ENCODE results near the gene RNF26.

Gene RNF26

GRCh38 chr11:119300198-119300964 is 33.9 kb upstream of the RNF26 start:
- no peaks in the 10 kb centered on the region for H3F3A ChIP-seq (ENCODE audit: insufficient read depth, low read length)
- no peaks in the 10 kb centered on the region for H3K9me3 ChIP-seq (ENCODE audit: low read length)
- H4K20me1 ChIP-seq (ENCODE audit: insufficient read depth, low read length): no peaks in the 10 kb centered on the region
- no peaks in the 10 kb centered on the region for H3K4me1 ChIP-seq (ENCODE audit: insufficient read depth, low read length, severe bottlenecking)
- no peak overlapping the region for H3K4me3 ChIP-seq (ENCODE audit: low read depth, low read length, poor library complexity, severe bottlenecking)
- no peak overlapping the region for H3K27ac ChIP-seq (ENCODE audit: low read depth, low read length, poor library complexity, severe bottlenecking)
- TF ChIP-seq EZH2 (IDR thresholded peaks at IDR 0.05; ENCODE audit: borderline replicate concordance, low read length): no peak
- no peak for TF ChIP-seq CTCF (IDR thresholded peaks at IDR 0.05; ENCODE audit: low read length)
- peaks cover 79% of the 10 kb centered on the region for H3K36me3 ChIP-seq (ENCODE audit: insufficient read depth, low read length)
- no peak overlapping the region for H2AFZ ChIP-seq (ENCODE audit: low read length)
- H3K4me2 ChIP-seq (ENCODE audit: low read length): no peak overlapping the region
- no peaks in the 10 kb centered on the region for H3K9me2 ChIP-seq (ENCODE audit: low read depth, low read length)
- no peak overlapping the region for H3K9ac ChIP-seq (ENCODE audit: low read length)
- no peaks in the 10 kb centered on the region for H3K27me3 ChIP-seq (ENCODE audit: insufficient read depth, low read length)
- no peaks in the 10 kb centered on the region for H3K79me2 ChIP-seq (ENCODE audit: insufficient read depth, low read length)

- Histone ChIP-seq H3K79me2 (ENCODE audit: insufficient read depth, low read length) (no peaks in the 10 kb centered on the region), H3K9me2 (ENCODE audit: low read depth, low read length) (no peaks in the 10 kb centered on the region), H3K9ac (ENCODE audit: low read length) (no peak overlapping the region), H3K9me3 (ENCODE audit: low read length) (no peaks in the 10 kb centered on the region), H3K4me2 (ENCODE audit: low read length) (no peak overlapping the region), H2AFZ (ENCODE audit: low read length) (no peak overlapping the region), H3F3A (ENCODE audit: insufficient read depth, low read length) (no peaks in the 10 kb centered on the region), H3K4me1 (ENCODE audit: insufficient read depth, low read length, severe bottlenecking) (no peaks in the 10 kb centered on the region), H4K20me1 (ENCODE audit: insufficient read depth, low read length) (no peaks in the 10 kb centered on the region), H3K4me3 (ENCODE audit: low read depth, low read length, poor library complexity, severe bottlenecking) (no peak overlapping the region), H3K36me3 (ENCODE audit: insufficient read depth, low read length) (peaks cover 60% of the 10 kb centered on the region), H3K27ac (ENCODE audit: low read depth, low read length, poor library complexity, severe bottlenecking) (no peak overlapping the region), H3K27me3 (ENCODE audit: insufficient read depth, low read length) (no peaks in the 10 kb centered on the region)
- TF ChIP-seq EZH2 (IDR thresholded peaks at IDR 0.05; ENCODE audit: borderline replicate concordance, low read length) (no peak), CTCF (IDR thresholded peaks at IDR 0.05; ENCODE audit: low read length) (no peak)
Measured at GRCh38 chr11:119303227-119303718, 31.1 kb upstream of the RNF26 start.

DNA sequence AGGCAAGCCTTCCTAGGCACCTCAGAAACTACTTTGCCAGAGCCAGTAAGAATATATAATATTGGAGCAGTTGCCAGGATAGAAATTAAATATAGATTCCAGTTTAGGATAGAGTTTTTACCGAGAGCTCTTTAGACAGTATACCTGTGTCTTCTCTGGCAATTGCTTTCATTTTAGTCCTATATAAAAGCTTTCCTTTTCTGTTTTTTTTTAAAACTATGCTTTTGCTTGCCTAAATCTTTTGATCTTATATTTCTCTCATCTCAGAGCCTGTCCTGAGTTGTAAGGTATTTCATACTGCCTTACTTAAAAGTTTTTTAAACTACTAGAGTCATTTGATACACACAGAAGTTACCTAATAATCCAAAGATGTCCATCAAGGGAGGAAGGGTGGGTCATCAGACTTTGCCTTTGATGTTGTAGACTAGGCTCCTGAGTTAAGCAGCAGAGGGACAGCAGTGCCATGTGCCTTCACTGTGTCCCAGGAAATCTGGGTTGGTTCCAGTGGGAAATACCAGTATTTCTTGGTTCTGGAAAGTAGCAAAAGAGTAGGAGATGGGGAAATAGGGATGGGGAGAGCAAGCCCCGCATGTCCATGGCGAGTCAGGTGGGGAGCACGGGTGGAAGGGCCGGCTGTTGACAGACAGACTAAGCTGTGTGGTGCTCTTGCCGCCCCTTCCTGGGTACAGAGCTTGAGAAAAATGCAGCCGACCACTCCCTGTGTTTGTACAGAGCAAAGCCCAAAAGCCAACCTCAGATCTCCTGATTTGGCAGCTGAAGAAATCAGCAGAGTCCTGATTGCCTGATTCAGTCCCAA is 28.6 kb upstream of the RNF26 start:
- H3K4me2 ChIP-seq (ENCODE audit: low read length): no peak overlapping the region
- H3K9ac ChIP-seq (ENCODE audit: low read length): no peak overlapping the region
- H3K4me3 ChIP-seq (ENCODE audit: low read depth, low read length, poor library complexity, severe bottlenecking): no peak overlapping the region
- no peaks in the 10 kb centered on the region for H3F3A ChIP-seq (ENCODE audit: insufficient read depth, low read length)
- H2AFZ ChIP-seq (ENCODE audit: low read length): no peak overlapping the region
- no peak overlapping the region for H3K27ac ChIP-seq (ENCODE audit: low read depth, low read length, poor library complexity, severe bottlenecking)
- TF ChIP-seq EZH2 (IDR thresholded peaks at IDR 0.05; ENCODE audit: borderline replicate concordance, low read length) (no peak), CTCF (IDR thresholded peaks at IDR 0.05; ENCODE audit: low read length) (no peak)
- no peaks in the 10 kb centered on the region for H3K9me2 ChIP-seq (ENCODE audit: low read depth, low read length)
- no peaks in the 10 kb centered on the region for H3K4me1 ChIP-seq (ENCODE audit: insufficient read depth, low read length, severe bottlenecking)
- H3K9me3 ChIP-seq (ENCODE audit: low read length): no peaks in the 10 kb centered on the region
- no peaks in the 10 kb centered on the region for H3K27me3 ChIP-seq (ENCODE audit: insufficient read depth, low read length)
- no peaks in the 10 kb centered on the region for H4K20me1 ChIP-seq (ENCODE audit: insufficient read depth, low read length)
- H3K79me2 ChIP-seq (ENCODE audit: insufficient read depth, low read length): no peaks in the 10 kb centered on the region
- peaks cover 35% of the 10 kb centered on the region for H3K36me3 ChIP-seq (ENCODE audit: insufficient read depth, low read length)

All from OCI-LY1 (cell line).